ENCODE data around the gene AMER2.

DNA sequence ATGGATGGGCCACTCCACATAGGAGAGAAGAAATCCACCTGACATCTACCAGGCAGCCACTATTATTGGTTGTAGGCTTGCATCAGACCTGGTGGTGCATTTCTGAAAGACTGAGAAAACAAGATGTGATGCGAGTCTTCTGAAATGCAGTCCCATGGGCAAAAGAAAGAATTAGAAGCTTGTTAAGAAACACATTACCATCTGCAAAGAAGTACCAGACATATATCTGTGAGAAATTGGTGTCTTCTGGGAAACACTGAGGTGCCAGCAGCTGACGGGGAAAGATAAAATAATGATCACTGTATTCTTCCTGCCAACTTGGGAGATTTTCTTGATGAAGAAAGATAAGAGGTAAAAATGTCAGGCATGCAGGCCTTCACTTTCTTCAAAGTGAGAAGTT, 14.4 kb downstream of the AMER2 start:
- TF ChIP-seq RAD21 (IDR thresholded peaks at IDR 0.05; ENCODE audit: low read depth) = no peak
- TF ChIP-seq FOXM1 (IDR thresholded peaks at IDR 0.05; ENCODE audit: borderline replicate concordance, low read depth) = no peak
- no peak for TF ChIP-seq EP300 (IDR thresholded peaks at IDR 0.05; ENCODE audit: borderline replicate concordance)
- TF ChIP-seq EGR1 (IDR thresholded peaks at IDR 0.05) = no peak
- TF ChIP-seq REST (IDR thresholded peaks at IDR 0.05; ENCODE audit: low read depth) = no peak
- TF ChIP-seq, protein P1, sequence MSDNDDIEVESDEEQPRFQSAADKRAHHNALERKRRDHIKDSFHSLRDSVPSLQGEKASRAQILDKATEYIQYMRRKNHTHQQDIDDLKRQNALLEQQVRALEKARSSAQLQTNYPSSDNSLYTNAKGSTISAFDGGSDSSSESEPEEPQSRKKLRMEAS (IDR thresholded peaks at IDR 0.05) = no peak
- no peak for TF ChIP-seq YY1 (IDR thresholded peaks at IDR 0.05; ENCODE audit: low read depth)

All from Ishikawa (cell line).